ENCODE results near the gene BEX3.

- TF ChIP-seq CTCF (IDR thresholded peaks at IDR 0.05): no peak
- TF ChIP-seq EP300 (IDR thresholded peaks at IDR 0.05): no peak
- TF ChIP-seq POLR2A (IDR thresholded peaks at IDR 0.05): no peak
- TF ChIP-seq POLR2AphosphoS5 (IDR thresholded peaks at IDR 0.05): no peak
These were observed 45.6 kb upstream of the BEX3 start for GRCh38 chrX:103330681-103331288.

Measured in sigmoid colon (tissue), 4 donors.